COLO668 (cell line): ENCODE data around the gene GAB2.
"Not testable (repeated sequence)": the region's sequence is repeated elsewhere in the genome, so short reads cannot be mapped to it uniquely, and the experiment has no call there.

Source experiments
- DNase-seq: peaks from one replicate; lab custom pipeline; 2025; ENCODE audit not compliant: unreplicated experiment; lab: John Stamatoyannopoulos, UW

GAB2 gene

GRCh38 chr11:78284260-78284659 is 133.4 kb downstream of the GAB2 start:
- DNase-seq = no peak

GRCh38 chr11:78282821-78283220 is 134.8 kb downstream of the GAB2 start:
- DNase-seq = no peak

GRCh38 chr11:78281511-78281910 is 136.1 kb downstream of the GAB2 start:
- no peak for DNase-seq

- DNase-seq = peak; percentile 11
Observed at GRCh38 chr11:78277314-78277994, 140.2 kb downstream of the GAB2 start.

GRCh38 chr11:78276311-78276710 is 141.3 kb downstream of the GAB2 start:
- DNase-seq = no peak

- no peak for DNase-seq
Observed at GRCh38 chr11:78274739-78275138, 142.9 kb downstream of the GAB2 start.

GRCh38 chr11:78272625-78273269 is 144.9 kb downstream of the GAB2 start:
- DNase-seq = not testable (repeated sequence)

GRCh38 chr11:78271801-78272200 is 145.8 kb downstream of the GAB2 start:
- DNase-seq = not testable (repeated sequence)

GRCh38 chr11:78270971-78271370 is 146.6 kb downstream of the GAB2 start:
- no peak for DNase-seq

GRCh38 chr11:78269806-78270205 is 147.8 kb downstream of the GAB2 start:
- no peak for DNase-seq

GRCh38 chr11:78268591-78269410 is 148.8 kb downstream of the GAB2 start:
- no peak for DNase-seq

- DNase-seq = no peak
Observed at GRCh38 chr11:78266451-78266850, 151.2 kb downstream of the GAB2 start.

GRCh38 chr11:78265326-78265725 is 152.3 kb downstream of the GAB2 start:
- DNase-seq = no peak

- no peak for DNase-seq
Observed at GRCh38 chr11:78262691-78263090, 154.9 kb downstream of the GAB2 start.

GRCh38 chr11:78262238-78262637 is 155.4 kb downstream of the GAB2 start:
- no peak for DNase-seq

- DNase-seq = no peak
Observed at GRCh38 chr11:78261828-78262227, 155.8 kb downstream of the GAB2 start.

GRCh38 chr11:78261367-78261766 is 156.3 kb downstream of the GAB2 start:
- DNase-seq = no peak

GRCh38 chr11:78259777-78260487 is 157.7 kb downstream of the GAB2 start:
- no peak for DNase-seq

GRCh38 chr11:78257654-78258053 is 160.0 kb downstream of the GAB2 start:
- DNase-seq = no peak

- DNase-seq = no peak
Observed at GRCh38 chr11:78256962-78257361, 160.7 kb downstream of the GAB2 start.

GRCh38 chr11:78255919-78256318 is 161.7 kb downstream of the GAB2 start:
- DNase-seq = no peak
